G401 (cell line): ENCODE results near the gene OR1L4. TPM values are rescaled to one million over a fixed set of nuclear protein-coding genes. Genes with fewer than 3 reads are reported as not detected.

Source experiments
- DNase-seq: peaks from one replicate; pipeline ENCODE4 v3.0.0-alpha.2; 2015; ENCODE audit warnings: low spot score
- in situ Hi-C: cut with HindIII; loops from 2 replicates; pipeline ENCODE4 v1.10.0; 2016; ENCODE audit warnings: low sequenced_read_pairs, mixed read lengths
- total RNA-seq: library from RNA; depleted of rRNA; stranded (reverse); fragments of >200 nt; shearing (Covaris generic); gene quantifications from 2 replicates; pipeline ENCODE4 v1.2.3, GENCODE V29; 2014; rRNA removed

OR1L4 gene
- total RNA-seq: not detected in 2 replicates

GRCh38 chr9:122723690-122724089 is at the start of gene OR1L4:
TSS of gene OR1L4 (plus strand) at chr9:122723990. CDS start at chr9:122723990, 0 bp downstream.
- DNase-seq: no peak
- in situ Hi-C loops: no loop called here

- in situ Hi-C loops: no loop called here
- DNase-seq: no peak
These were observed 38.9 kb upstream of the OR1L4 start for GRCh38 chr9:122684851-122685250.

GRCh38 chr9:122695696-122696095 is 28.1 kb upstream of the OR1L4 start:
- in situ Hi-C loops: no loop called here
- DNase-seq: no peak

GRCh38 chr9:122718038-122718437 is 5.8 kb upstream of the OR1L4 start:
- DNase-seq: no peak
- in situ Hi-C loops: no loop called here

- in situ Hi-C loops: no loop called here
- no peak for DNase-seq
These were observed 4.6 kb upstream of the OR1L4 start for GRCh38 chr9:122719218-122719617.

- no peak for DNase-seq
- in situ Hi-C loops: no loop called here
These were observed 18.2 kb downstream of the OR1L4 start, which contains the start of gene OR1L6 for GRCh38 chr9:122742003-122742402. TSS of gene OR1L6 (plus strand) at chr9:122742303. CDS start at chr9:122749848, 7,545 bp downstream.

GRCh38 chr9:122754825-122755224 is 31.0 kb downstream of the OR1L4 start:
- in situ Hi-C loops: no loop called here
- DNase-seq: no peak

DNA sequence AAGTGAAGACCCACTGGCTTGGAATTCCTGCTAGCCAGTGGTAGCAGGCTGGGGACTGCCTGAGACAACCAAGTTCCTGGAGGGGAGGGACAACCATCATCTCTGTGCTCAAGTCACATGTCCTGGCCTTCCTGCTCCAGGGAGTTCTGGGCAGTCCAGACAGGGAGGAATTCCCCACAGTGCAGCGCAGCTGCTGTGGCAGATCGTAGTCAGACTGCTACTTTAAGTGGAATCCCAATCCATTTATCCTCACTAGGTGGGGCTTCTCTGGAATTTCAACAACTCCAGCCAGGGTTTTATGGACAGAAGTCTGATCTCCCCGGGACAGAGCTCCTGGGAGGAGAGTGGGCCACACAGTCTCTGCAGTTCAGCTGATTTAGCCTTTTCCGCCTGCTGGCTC is 44.0 kb downstream of the OR1L4 start:
- DNase-seq: no peak
- in situ Hi-C loops: no loop called here

Other genes starting within 250 kb of the OR1L4 start
- gene OR1J1, start 246.1 kb upstream of the OR1L4 start, total RNA-seq: not detected in 2 replicates
- not detected in 2 replicates for gene OR1J2, start 213.2 kb upstream of the OR1L4 start, total RNA-seq
- not detected in 2 replicates for gene OR1J4, start 204.8 kb upstream of the OR1L4 start, total RNA-seq
- gene OR1N1, start 196.7 kb upstream of the OR1L4 start, total RNA-seq: not detected in 2 replicates
- gene OR1N2, start 170.9 kb upstream of the OR1L4 start, total RNA-seq: not detected in 2 replicates
- not detected in 2 replicates for gene OR1L8, start 140.6 kb upstream of the OR1L4 start, total RNA-seq
- gene OR1Q1, start 109.3 kb upstream of the OR1L4 start, total RNA-seq: not detected in 2 replicates
- gene OR1B1, start 66.4 kb upstream of the OR1L4 start, total RNA-seq: not detected in 2 replicates
- gene OR1L1, start 62.3 kb upstream of the OR1L4 start, total RNA-seq: not detected in 2 replicates
- gene OR1L3, start 48.9 kb upstream of the OR1L4 start, total RNA-seq: not detected in 2 replicates
- gene OR1L6, start 18.3 kb downstream of the OR1L4 start, total RNA-seq: not detected in 2 replicates
- gene OR5C1, start 64.9 kb downstream of the OR1L4 start, total RNA-seq: not detected in 2 replicates
- gene OR1K1, start 76.1 kb downstream of the OR1L4 start, total RNA-seq: not detected in 2 replicates
- gene PDCL, start 104.6 kb downstream of the OR1L4 start, total RNA-seq: 26.6 and 27.0 TPM in 2 replicates
- 29.2 and 48.5 TPM in 2 replicates for gene RC3H2, start 181.4 kb downstream of the OR1L4 start, total RNA-seq
- gene ZBTB6, start 189.3 kb downstream of the OR1L4 start, total RNA-seq: 8.8 and 10.1 TPM in 2 replicates
- 2.1 TPM in 2 replicates for gene ZBTB26, start 207.5 kb downstream of the OR1L4 start, total RNA-seq
- 24.8 and 32.1 TPM in 2 replicates for gene RABGAP1, start 217.0 kb downstream of the OR1L4 start, total RNA-seq